ENCODE data around the gene TARS2.

DNA sequence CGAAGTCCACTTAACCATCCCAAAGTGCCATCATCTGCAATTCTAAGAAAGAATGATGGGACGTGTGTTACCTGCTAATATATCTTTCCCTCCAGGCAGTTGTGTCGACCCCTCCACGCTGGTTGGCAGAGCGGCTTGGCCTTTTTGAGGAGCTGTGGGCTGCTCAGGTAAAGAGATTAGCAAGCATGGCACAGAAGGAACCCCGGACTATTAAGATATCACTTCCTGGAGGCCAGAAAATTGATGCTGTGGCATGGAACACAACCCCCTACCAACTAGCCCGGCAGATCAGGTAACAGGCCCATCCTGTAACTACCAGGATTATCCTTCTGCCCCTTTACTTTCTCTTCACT, 520 bp downstream of the TARS2 start:
- TF ChIP-seq POLR2AphosphoS5 (IDR thresholded peaks at IDR 0.05; ENCODE audit: low read length): no peak
- TF ChIP-seq ZZZ3 (IDR thresholded peaks at IDR 0.05; ENCODE audit: control insufficient read depth, insufficient read length, low read depth): no peak
- no peak for TF ChIP-seq NKRF (conservative IDR thresholded peaks at IDR 0.05)
- TF ChIP-seq, protein P1, sequence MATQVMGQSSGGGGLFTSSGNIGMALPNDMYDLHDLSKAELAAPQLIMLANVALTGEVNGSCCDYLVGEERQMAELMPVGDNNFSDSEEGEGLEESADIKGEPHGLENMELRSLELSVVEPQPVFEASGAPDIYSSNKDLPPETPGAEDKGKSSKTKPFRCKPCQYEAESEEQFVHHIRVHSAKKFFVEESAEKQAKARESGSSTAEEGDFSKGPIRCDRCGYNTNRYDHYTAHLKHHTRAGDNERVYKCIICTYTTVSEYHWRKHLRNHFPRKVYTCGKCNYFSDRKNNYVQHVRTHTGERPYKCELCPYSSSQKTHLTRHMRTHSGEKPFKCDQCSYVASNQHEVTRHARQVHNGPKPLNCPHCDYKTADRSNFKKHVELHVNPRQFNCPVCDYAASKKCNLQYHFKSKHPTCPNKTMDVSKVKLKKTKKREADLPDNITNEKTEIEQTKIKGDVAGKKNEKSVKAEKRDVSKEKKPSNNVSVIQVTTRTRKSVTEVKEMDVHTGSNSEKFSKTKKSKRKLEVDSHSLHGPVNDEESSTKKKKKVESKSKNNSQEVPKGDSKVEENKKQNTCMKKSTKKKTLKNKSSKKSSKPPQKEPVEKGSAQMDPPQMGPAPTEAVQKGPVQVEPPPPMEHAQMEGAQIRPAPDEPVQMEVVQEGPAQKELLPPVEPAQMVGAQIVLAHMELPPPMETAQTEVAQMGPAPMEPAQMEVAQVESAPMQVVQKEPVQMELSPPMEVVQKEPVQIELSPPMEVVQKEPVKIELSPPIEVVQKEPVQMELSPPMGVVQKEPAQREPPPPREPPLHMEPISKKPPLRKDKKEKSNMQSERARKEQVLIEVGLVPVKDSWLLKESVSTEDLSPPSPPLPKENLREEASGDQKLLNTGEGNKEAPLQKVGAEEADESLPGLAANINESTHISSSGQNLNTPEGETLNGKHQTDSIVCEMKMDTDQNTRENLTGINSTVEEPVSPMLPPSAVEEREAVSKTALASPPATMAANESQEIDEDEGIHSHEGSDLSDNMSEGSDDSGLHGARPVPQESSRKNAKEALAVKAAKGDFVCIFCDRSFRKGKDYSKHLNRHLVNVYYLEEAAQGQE (IDR thresholded peaks at IDR 0.05; ENCODE audit: low read depth, low read length): no peak
- TF ChIP-seq, protein P2, sequence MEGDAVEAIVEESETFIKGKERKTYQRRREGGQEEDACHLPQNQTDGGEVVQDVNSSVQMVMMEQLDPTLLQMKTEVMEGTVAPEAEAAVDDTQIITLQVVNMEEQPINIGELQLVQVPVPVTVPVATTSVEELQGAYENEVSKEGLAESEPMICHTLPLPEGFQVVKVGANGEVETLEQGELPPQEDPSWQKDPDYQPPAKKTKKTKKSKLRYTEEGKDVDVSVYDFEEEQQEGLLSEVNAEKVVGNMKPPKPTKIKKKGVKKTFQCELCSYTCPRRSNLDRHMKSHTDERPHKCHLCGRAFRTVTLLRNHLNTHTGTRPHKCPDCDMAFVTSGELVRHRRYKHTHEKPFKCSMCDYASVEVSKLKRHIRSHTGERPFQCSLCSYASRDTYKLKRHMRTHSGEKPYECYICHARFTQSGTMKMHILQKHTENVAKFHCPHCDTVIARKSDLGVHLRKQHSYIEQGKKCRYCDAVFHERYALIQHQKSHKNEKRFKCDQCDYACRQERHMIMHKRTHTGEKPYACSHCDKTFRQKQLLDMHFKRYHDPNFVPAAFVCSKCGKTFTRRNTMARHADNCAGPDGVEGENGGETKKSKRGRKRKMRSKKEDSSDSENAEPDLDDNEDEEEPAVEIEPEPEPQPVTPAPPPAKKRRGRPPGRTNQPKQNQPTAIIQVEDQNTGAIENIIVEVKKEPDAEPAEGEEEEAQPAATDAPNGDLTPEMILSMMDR (IDR thresholded peaks at IDR 0.05 in 2 of 3, conservative IDR thresholded peaks at IDR 0.05 in 1 of 3; ENCODE audit: control insufficient read depth in 2 of 3, extremely low read depth in 1 of 3, insufficient read depth in 1 of 3, low read depth in 3 of 3, low read length in 3 of 3): no peak
- TF ChIP-seq POLR2A (IDR thresholded peaks at IDR 0.05; ENCODE audit: low read depth, low read length): no peak
- no peak for TF ChIP-seq CBFB (IDR thresholded peaks at IDR 0.05; ENCODE audit: low read depth)

All from GM12878 (cell line).